Neuron (in vitro differentiated cells): Measurements from ENCODE around the gene ARHGAP29.

Experiments used
- H2AFZ ChIP-seq: one replicate; pipeline ENCODE4 v1.6.1; 2013; ENCODE audit warnings: low read depth, mild to moderate bottlenecking, inconsistent platforms, low read length, moderate library complexity
- H3K27me3 ChIP-seq: one replicate; pipeline ENCODE4 v1.6.1; 2013; ENCODE audit warnings: low read length; ENCODE audit not compliant: insufficient read depth
- H3K36me3 ChIP-seq: one replicate; pipeline ENCODE4 v1.6.1; 2013; ENCODE audit warnings: low read length; ENCODE audit not compliant: insufficient read depth
- H3K4me1 ChIP-seq: one replicate; pipeline ENCODE4 v1.6.1; 2013; ENCODE audit warnings: low read length; ENCODE audit not compliant: insufficient read depth
- H3K4me3 ChIP-seq: 2 replicates; pipeline ENCODE4 v1.5.1; 2013; ENCODE audit warnings: mild to moderate bottlenecking, low read length, moderate library complexity
- H3K9me3 ChIP-seq: one replicate; pipeline ENCODE4 v1.6.1; 2013; ENCODE audit warnings: low read length

The ARHGAP29 gene

GRCh38 chr1:94254073-94254810 lies 16.9 kb upstream of the ARHGAP29 start:
- Histone ChIP-seq H2AFZ (no peak overlapping the region), H3K4me3 (no peak overlapping the region), H3K36me3 (no peaks in the 10 kb centered on the region), H3K27me3 (peaks cover 22% of the 10 kb centered on the region), H3K4me1 (no peaks in the 10 kb centered on the region), H3K9me3 (no peaks in the 10 kb centered on the region)

GRCh38 chr1:94253456-94254017 lies 16.2 kb upstream of the ARHGAP29 start:
- Histone ChIP-seq H3K9me3 (no peaks in the 10 kb centered on the region), H3K36me3 (no peaks in the 10 kb centered on the region), H3K4me3 (no peak overlapping the region), H3K27me3 (peaks cover 24% of the 10 kb centered on the region), H2AFZ (no peak overlapping the region), H3K4me1 (no peaks in the 10 kb centered on the region)

- Histone ChIP-seq H3K27me3 (peaks cover 49% of the 10 kb centered on the region), H3K4me1 (peaks cover 7% of the 10 kb centered on the region), H3K9me3 (no peaks in the 10 kb centered on the region), H3K36me3 (no peaks in the 10 kb centered on the region), H2AFZ (no peak overlapping the region), H3K4me3 (no peak overlapping the region)
Observed at GRCh38 chr1:94250341-94250740, 13.0 kb upstream of the ARHGAP29 start.

DNA sequence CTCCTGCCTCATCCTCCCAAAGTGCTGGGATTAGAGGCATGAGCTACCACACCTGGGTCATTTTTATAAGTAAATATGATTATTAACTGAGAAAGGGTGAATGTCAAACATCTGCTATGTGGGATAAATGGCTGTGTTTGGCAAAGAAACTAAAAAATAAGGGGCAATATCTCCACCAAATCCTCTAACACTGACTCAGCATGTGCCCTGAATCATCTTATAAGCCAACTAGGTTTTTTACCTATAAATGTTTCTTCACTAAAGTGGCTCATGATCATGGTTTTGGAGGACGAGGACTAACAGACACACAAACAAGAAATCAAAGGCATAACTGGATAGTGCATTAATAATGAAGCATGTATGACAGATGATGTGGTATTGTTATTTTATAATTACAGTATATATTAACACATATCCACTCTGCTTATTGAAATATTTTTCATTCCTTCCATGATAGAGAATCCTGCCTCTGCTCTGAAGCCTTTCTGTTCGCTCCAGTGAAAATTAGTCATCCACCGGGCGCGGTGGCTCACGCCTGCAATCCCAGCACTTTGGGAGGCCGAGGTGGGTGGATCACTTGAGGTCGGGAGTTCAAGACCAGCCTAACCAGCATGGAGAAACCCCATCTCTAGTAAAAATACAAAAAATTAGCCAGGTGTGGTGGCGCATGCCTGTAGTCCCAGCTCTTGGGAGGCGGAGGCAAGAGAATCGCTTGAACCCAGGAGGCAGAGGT lies 11.7 kb upstream of the ARHGAP29 start:
- Histone ChIP-seq H2AFZ (no peak overlapping the region), H3K9me3 (no peaks in the 10 kb centered on the region), H3K4me3 (no peak overlapping the region), H3K4me1 (peaks cover 7% of the 10 kb centered on the region), H3K36me3 (no peaks in the 10 kb centered on the region), H3K27me3 (peaks cover 56% of the 10 kb centered on the region)

DNA sequence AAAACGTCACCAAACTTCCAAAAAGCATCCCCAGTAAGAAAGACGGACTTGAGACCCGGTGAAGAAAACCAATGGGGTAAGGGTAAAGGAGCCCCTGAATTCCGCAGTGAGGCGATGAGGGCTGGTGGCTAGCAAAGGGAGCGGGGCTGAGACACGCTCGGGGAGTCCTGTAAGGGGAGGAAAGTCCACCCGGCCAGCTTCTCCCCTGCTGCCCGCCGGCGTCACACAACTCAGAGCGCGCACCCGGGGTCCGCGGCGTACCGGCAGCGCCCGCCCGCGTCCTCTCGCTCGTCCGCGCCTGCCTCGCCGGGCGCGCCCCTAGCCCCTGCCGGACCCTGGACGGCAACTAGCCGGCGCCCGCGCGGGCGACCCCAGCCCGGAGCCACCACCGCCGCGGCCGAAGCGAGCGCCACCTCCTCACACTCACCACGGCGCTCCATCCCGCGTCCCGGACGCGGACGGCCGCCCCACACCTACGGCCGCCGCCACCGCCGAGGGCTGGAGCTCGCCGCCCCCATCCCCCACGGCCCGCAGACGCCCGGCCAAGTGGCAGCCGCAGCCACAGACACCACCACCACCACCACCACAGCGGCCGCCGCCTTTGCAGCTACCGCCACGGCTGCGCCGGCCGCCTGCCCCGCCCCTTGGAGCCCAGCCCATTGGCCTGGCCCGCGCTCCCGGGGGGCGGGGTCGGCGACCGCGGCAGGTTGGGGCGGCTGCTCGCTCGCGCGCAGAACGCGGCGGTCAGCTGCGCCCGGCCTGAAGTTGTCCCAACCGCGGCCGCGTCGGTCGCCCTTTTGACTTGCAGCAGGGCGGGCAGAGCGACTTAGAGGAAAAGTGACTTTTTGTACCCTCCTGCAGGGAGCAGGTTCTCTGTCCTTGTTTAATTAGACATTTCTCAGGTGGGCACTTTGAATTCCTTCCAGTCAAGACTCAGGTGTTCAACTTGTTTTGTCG lies 10.0 kb upstream of the ARHGAP29 start:
- Histone ChIP-seq H3K9me3 (no peaks in the 10 kb centered on the region), H3K27me3 (peaks cover 54% of the 10 kb centered on the region), H3K4me3 (peak overlapping the region; percentile 45), H3K36me3 (no peaks in the 10 kb centered on the region), H3K4me1 (peaks cover 7% of the 10 kb centered on the region), H2AFZ (peak overlapping the region; percentile 94)

DNA sequence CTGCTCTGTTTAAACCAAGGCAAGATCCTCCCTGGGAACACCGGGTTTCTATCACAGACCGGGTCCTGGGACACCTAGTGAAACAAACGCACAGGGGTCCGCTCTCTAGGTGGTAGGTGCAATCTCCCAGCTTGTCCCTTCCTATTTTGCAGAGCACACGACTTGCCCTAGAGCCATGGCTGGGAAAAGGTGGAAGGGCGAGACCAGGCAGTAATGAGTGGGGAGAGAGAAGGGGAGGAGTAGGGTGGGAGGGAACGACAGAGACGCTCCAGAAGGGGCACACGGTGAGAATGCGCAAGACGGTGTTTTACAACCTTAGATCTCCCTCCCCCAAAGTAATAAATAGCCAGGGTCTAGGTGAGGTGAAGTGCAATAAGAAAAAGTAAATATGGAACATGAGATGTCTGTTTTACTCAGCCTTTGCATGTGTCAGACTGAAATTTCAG lies 9.3 kb upstream of the ARHGAP29 start:
- peaks cover 7% of the 10 kb centered on the region for H3K4me1 ChIP-seq
- H2AFZ ChIP-seq, result peak overlapping the region; percentile 94
- peak overlapping the region; percentile 45 for H3K4me3 ChIP-seq
- H3K27me3 ChIP-seq, result peaks cover 48% of the 10 kb centered on the region
- no peaks in the 10 kb centered on the region for H3K9me3 ChIP-seq
- no peaks in the 10 kb centered on the region for H3K36me3 ChIP-seq

GRCh38 chr1:94245747-94246438 lies 8.5 kb upstream of the ARHGAP29 start:
- peaks cover 44% of the 10 kb centered on the region for H3K27me3 ChIP-seq
- no peak overlapping the region for H2AFZ ChIP-seq
- no peaks in the 10 kb centered on the region for H3K36me3 ChIP-seq
- no peaks in the 10 kb centered on the region for H3K9me3 ChIP-seq
- no peak overlapping the region for H3K4me3 ChIP-seq
- peaks cover 7% of the 10 kb centered on the region for H3K4me1 ChIP-seq

DNA sequence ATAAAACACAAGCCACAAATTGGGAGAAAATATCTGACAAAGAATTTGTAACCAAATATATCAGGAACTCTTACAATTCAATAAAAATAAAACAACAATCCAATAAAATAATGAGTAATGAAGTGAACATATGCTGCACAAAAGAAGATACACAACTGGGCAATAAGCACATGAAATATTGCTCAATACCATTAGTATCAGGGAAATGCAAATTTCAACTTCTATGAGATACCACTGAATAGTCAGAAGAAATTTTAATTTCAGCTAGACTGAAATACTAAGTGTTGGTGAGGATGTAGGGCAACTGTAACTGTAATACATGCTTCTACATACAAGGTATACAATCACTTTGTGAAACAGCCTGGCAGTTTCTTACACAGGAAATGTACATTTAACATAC lies 7.4 kb upstream of the ARHGAP29 start:
- H3K9me3 ChIP-seq, result no peaks in the 10 kb centered on the region
- H3K36me3 ChIP-seq, result no peaks in the 10 kb centered on the region
- peaks cover 40% of the 10 kb centered on the region for H3K27me3 ChIP-seq
- H3K4me1 ChIP-seq, result peaks cover 7% of the 10 kb centered on the region
- H2AFZ ChIP-seq, result no peak overlapping the region
- H3K4me3 ChIP-seq, result no peak overlapping the region

- Histone ChIP-seq H2AFZ (no peak overlapping the region), H3K9me3 (no peaks in the 10 kb centered on the region), H3K36me3 (no peaks in the 10 kb centered on the region), H3K4me1 (peaks cover 7% of the 10 kb centered on the region), H3K4me3 (no peak overlapping the region), H3K27me3 (peaks cover 43% of the 10 kb centered on the region)
Observed at GRCh38 chr1:94243665-94244064, 6.3 kb upstream of the ARHGAP29 start.

GRCh38 chr1:94240822-94241221 lies 3.4 kb upstream of the ARHGAP29 start:
- Histone ChIP-seq H3K36me3 (no peaks in the 10 kb centered on the region), H3K4me1 (peaks cover 8% of the 10 kb centered on the region), H3K4me3 (no peak overlapping the region), H3K27me3 (peaks cover 28% of the 10 kb centered on the region), H3K9me3 (no peaks in the 10 kb centered on the region), H2AFZ (no peak overlapping the region)

DNA sequence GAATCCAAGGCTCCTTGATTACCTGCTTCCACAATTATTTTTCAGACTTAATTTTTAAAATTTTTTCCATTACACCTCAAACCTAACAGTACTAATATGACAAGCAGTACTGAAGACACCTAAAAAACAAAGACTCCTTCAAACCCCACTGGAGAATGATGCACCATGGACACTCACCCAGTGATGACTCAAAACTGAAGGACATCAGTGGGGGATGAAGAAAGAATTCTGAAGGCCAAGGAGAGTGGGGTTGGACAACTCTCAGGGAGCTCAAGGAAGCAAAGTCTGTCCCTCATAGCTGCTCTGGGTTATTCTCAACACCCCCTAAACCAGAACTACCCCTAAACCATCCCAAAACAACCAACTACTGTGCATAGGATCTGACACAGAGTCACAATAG lies 2.4 kb upstream of the ARHGAP29 start:
- Histone ChIP-seq H2AFZ (no peak overlapping the region), H3K4me1 (peaks cover 8% of the 10 kb centered on the region), H3K27me3 (peaks cover 18% of the 10 kb centered on the region), H3K4me3 (no peak overlapping the region), H3K36me3 (no peaks in the 10 kb centered on the region), H3K9me3 (no peaks in the 10 kb centered on the region)

DNA sequence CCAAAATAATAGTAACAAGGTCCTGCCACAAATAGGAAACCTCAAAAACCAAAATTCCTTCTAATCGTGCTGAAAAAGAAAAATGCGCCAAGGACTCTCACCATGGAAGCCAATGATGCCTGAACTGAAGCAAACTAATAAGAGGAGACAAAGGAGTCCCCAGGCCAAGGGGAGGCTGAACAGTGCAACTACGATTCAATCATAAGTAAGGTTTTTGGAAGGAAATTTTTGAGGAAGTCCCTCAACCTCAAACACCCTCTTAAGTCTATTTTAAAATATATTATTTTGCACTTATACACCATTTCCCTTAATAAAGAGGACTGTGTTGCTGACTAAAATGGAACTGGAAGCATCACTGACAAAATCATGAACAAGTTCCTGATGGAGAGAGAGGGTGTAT lies 1.7 kb upstream of the ARHGAP29 start:
- H3K27me3 ChIP-seq, result peaks cover 11% of the 10 kb centered on the region
- no peaks in the 10 kb centered on the region for H3K9me3 ChIP-seq
- H3K4me3 ChIP-seq, result no peak overlapping the region
- no peak overlapping the region for H2AFZ ChIP-seq
- peaks cover 8% of the 10 kb centered on the region for H3K4me1 ChIP-seq
- no peaks in the 10 kb centered on the region for H3K36me3 ChIP-seq
